ENCODE results near the gene MEOX1. TPM values are rescaled to one million over a fixed set of nuclear protein-coding genes. Genes with fewer than 3 reads are reported as not detected.

The MEOX1 gene
- total RNA-seq, 1 experiment from 2014 or later: not detected

GRCh38 chr17:43609613-43610385, 51.9 kb downstream of the MEOX1 start:
- CTCF ChIA-PET: interaction anchor here (0.6 to 1.7 kb wide), 3 partner anchors 64 to 1383 kb away, joined by 3 to 5 read pairs (median 4); no protein-coding TSS in a partner anchor

More at GRCh38 chr17:43609613-43610385, 51.9 kb downstream of the MEOX1 start:
- DNase-seq (ENCODE audit: low spot score) (no peak), ATAC-seq (peak; percentile 58)
- peaks cover 3% of the 10 kb centered on the region; the same call in 1 of the 2 replicates for H3K36me3 Mint-ChIP-seq
- no peak overlapping the region for H3K4me3 Mint-ChIP-seq
- POLR2A ChIA-PET: no interaction called here
- no peaks in the 10 kb centered on the region; the same call in none of the 2 replicates for H3K27me3 Mint-ChIP-seq (ENCODE audit: low read depth)
- H3K9me3 Mint-ChIP-seq: peaks cover 20% of the 10 kb centered on the region
- H3K4me1 Mint-ChIP-seq: peaks cover 6% of the 10 kb centered on the region; the same call in 1 of the 2 replicates
- no peak overlapping the region for H3K27ac Mint-ChIP-seq
- no peak for TF ChIP-seq ZBTB21 (CRISPR knock-in tag; IDR thresholded peaks at IDR 0.05; ENCODE audit: borderline replicate concordance)
- TF ChIP-seq ELF4 (CRISPR knock-in tag; IDR thresholded peaks at IDR 0.05; ENCODE audit: low read depth): no peak
- no peak for TF ChIP-seq ESRRA (CRISPR knock-in tag; IDR thresholded peaks at IDR 0.05; ENCODE audit: borderline replicate concordance)
- TF ChIP-seq, protein P1, sequence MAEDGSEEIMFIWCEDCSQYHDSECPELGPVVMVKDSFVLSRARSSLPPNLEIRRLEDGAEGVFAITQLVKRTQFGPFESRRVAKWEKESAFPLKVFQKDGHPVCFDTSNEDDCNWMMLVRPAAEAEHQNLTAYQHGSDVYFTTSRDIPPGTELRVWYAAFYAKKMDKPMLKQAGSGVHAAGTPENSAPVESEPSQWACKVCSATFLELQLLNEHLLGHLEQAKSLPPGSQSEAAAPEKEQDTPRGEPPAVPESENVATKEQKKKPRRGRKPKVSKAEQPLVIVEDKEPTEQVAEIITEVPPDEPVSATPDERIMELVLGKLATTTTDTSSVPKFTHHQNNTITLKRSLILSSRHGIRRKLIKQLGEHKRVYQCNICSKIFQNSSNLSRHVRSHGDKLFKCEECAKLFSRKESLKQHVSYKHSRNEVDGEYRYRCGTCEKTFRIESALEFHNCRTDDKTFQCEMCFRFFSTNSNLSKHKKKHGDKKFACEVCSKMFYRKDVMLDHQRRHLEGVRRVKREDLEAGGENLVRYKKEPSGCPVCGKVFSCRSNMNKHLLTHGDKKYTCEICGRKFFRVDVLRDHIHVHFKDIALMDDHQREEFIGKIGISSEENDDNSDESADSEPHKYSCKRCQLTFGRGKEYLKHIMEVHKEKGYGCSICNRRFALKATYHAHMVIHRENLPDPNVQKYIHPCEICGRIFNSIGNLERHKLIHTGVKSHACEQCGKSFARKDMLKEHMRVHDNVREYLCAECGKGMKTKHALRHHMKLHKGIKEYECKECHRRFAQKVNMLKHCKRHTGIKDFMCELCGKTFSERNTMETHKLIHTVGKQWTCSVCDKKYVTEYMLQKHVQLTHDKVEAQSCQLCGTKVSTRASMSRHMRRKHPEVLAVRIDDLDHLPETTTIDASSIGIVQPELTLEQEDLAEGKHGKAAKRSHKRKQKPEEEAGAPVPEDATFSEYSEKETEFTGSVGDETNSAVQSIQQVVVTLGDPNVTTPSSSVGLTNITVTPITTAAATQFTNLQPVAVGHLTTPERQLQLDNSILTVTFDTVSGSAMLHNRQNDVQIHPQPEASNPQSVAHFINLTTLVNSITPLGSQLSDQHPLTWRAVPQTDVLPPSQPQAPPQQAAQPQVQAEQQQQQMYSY (CRISPR knock-in tag; IDR thresholded peaks at IDR 0.05): no peak
- no peak for TF ChIP-seq USF1 (CRISPR knock-in tag; IDR thresholded peaks at IDR 0.05)
- TF ChIP-seq CDX4 (CRISPR knock-in tag; IDR thresholded peaks at IDR 0.05; ENCODE audit: borderline replicate concordance): no peak
- TF ChIP-seq ATF6 (CRISPR knock-in tag; IDR thresholded peaks at IDR 0.05): no peak
- TF ChIP-seq ZNF317 (CRISPR knock-in tag; IDR thresholded peaks at IDR 0.05; ENCODE audit: borderline replicate concordance, low read depth): no peak
- TF ChIP-seq, protein P2, sequence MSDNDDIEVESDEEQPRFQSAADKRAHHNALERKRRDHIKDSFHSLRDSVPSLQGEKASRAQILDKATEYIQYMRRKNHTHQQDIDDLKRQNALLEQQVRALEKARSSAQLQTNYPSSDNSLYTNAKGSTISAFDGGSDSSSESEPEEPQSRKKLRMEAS (CRISPR knock-in tag; IDR thresholded peaks at IDR 0.05): no peak
- TF ChIP-seq, protein P3, sequence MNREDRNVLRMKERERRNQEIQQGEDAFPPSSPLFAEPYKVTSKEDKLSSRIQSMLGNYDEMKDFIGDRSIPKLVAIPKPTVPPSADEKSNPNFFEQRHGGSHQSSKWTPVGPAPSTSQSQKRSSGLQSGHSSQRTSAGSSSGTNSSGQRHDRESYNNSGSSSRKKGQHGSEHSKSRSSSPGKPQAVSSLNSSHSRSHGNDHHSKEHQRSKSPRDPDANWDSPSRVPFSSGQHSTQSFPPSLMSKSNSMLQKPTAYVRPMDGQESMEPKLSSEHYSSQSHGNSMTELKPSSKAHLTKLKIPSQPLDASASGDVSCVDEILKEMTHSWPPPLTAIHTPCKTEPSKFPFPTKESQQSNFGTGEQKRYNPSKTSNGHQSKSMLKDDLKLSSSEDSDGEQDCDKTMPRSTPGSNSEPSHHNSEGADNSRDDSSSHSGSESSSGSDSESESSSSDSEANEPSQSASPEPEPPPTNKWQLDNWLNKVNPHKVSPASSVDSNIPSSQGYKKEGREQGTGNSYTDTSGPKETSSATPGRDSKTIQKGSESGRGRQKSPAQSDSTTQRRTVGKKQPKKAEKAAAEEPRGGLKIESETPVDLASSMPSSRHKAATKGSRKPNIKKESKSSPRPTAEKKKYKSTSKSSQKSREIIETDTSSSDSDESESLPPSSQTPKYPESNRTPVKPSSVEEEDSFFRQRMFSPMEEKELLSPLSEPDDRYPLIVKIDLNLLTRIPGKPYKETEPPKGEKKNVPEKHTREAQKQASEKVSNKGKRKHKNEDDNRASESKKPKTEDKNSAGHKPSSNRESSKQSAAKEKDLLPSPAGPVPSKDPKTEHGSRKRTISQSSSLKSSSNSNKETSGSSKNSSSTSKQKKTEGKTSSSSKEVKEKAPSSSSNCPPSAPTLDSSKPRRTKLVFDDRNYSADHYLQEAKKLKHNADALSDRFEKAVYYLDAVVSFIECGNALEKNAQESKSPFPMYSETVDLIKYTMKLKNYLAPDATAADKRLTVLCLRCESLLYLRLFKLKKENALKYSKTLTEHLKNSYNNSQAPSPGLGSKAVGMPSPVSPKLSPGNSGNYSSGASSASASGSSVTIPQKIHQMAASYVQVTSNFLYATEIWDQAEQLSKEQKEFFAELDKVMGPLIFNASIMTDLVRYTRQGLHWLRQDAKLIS (CRISPR knock-in tag; IDR thresholded peaks at IDR 0.05; ENCODE audit: borderline replicate concordance): no peak
- no peak for TF ChIP-seq CBFB (CRISPR knock-in tag; IDR thresholded peaks at IDR 0.05; ENCODE audit: low read depth)
- no peak for TF ChIP-seq NFATC4 (CRISPR knock-in tag; IDR thresholded peaks at IDR 0.05)
- TF ChIP-seq ATF1 (CRISPR knock-in tag; IDR thresholded peaks at IDR 0.05): no peak
- TF ChIP-seq, protein P4, sequence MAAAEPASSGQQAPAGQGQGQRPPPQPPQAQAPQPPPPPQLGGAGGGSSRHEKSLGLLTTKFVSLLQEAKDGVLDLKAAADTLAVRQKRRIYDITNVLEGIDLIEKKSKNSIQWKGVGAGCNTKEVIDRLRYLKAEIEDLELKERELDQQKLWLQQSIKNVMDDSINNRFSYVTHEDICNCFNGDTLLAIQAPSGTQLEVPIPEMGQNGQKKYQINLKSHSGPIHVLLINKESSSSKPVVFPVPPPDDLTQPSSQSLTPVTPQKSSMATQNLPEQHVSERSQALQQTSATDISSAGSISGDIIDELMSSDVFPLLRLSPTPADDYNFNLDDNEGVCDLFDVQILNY (CRISPR knock-in tag; IDR thresholded peaks at IDR 0.05): no peak
- TF ChIP-seq, protein P5, sequence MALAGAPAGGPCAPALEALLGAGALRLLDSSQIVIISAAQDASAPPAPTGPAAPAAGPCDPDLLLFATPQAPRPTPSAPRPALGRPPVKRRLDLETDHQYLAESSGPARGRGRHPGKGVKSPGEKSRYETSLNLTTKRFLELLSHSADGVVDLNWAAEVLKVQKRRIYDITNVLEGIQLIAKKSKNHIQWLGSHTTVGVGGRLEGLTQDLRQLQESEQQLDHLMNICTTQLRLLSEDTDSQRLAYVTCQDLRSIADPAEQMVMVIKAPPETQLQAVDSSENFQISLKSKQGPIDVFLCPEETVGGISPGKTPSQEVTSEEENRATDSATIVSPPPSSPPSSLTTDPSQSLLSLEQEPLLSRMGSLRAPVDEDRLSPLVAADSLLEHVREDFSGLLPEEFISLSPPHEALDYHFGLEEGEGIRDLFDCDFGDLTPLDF (CRISPR knock-in tag; IDR thresholded peaks at IDR 0.05): no peak
- TF ChIP-seq RELA (CRISPR knock-in tag; IDR thresholded peaks at IDR 0.05; ENCODE audit: borderline replicate concordance): no peak
- TF ChIP-seq SOX15 (CRISPR knock-in tag; IDR thresholded peaks at IDR 0.05): no peak
- no peak for TF ChIP-seq AR (CRISPR knock-in tag; IDR thresholded peaks at IDR 0.05)
